SKM-1 treated with dmso at 0.1 percent for 144 hours (cell line): ENCODE measurements around the gene EDN3.

Experiments
- DNase-seq: peaks from one replicate; lab custom pipeline; 2025; ENCODE audit not compliant: unreplicated experiment; lab: John Stamatoyannopoulos, UW

EDN3 gene

DNA sequence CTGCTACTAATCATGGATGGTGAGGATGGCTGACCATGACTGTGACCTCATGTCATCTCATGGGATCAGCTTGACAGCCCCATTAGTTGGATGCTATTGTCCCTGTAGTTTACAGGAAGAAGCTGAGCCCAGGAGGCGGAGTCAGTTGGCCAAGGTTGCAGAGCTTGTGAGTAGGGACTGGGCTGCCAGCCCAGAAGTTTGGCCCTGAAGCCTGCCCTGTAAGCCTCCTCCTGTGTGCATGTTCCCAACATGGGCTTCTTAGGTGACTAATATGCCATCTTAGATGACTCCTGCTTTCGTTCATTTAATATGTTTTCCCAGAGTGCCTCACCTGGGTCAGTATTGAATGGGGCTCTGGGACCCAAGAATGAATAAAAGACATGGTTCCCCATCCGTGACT lies 6.9 kb downstream of the EDN3 start:
- no peak for DNase-seq

DNA sequence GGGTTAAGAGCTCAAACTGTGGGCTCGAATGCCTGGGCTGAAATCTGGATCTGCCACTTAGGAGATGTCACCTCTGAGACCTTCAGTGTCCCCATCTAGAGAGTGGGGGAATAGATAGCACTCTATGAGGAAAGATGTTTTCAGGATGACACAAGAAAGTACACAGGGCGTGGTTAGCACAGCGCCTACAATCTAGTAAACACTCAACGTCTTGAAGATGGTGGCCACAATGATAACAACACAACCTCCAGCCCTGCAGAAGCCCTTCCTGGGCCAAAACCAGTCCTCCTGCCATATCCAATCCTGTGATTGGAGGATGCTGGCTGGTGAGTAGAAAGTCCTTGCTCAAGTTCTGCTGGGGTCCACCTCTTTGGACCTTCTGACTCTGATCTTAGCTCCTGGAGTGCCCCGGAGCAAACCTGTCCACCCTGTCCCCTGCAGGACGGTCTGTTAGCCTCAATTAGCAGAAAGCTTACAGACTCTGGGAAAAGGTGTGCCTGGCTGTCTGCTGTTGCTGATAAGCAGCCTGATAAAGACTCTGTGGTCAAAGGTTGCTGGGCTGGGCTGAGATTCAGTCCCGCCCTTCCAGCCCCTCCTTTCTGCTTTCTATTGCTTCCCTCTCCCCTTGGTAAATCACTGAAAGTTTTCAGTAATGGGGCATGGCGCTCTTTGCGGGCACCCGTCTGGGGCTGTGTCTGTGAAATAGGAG lies 8.2 kb downstream of the EDN3 start:
- no peak for DNase-seq

DNA sequence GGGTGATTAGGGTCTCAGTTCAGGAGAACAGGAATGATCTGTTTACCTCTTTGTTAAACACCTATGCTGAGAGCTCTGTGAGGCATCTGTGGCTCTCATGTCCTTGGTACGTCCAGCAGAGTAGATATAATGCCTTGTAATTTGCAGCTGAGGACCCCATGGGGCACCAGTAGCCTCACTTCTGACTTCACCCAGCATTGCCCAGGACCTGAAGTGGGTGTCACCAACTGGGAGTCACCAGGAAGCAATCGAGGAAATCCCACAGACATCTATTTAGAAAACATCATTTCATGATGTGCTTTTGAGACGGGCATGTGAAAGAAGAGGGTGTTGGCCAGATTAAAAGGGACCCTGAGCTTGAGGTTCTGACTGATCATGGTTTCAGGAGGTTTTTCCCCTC lies 8.8 kb downstream of the EDN3 start:
- DNase-seq, result no peak

DNA sequence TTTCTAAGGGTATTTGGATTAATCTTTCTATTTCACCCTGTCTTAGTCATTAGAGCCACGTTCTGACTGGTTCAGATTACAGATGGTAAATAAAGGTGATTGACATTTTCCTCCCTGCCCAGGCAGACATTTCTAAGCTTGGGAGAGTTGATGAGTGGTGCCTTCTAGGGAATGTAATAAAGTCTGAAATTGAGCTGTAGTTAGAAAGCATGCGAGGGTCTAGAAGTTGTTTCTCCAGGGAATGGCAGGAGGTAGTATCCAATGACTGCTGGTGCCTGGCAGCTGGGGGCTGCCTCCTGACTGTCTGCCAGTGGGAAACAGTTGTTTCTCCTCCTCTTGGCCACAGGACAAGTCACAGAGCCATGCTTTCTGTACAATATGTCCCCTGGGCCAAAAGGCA lies 14.6 kb downstream of the EDN3 start:
- no peak for DNase-seq

- DNase-seq, result no peak
Measured at GRCh38 chr20:59316911-59317731, 16.7 kb downstream of the EDN3 start.

DNA sequence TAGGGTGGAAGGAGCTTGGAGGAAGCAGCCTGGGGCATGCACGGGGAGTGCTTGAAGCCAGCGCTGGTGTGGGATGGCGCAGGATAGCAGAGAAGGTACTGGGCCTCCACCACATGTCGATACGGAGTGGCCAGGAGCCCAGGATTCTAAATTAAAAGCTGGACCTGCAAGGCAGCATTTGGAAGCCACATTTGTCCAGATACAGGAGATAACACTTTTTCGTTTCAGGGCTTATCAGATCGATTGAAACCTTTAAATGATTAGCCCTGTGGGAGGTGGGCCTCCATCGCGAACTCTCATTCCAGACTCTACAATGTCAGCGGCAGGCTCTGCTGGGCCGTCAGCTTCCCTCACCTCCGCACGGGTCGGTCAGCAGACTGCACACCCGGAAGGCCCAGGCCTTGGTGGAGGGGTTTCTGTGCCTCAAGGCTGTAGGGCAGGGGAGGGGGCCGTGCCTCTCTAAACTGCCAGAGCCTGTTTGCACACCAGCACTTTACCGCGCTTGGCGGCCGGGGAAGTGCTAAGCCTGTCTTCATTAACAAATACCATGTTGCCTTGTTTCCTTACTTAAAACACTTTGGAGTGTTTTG lies 17.9 kb downstream of the EDN3 start:
- no peak for DNase-seq

GRCh38 chr20:59318803-59319202 lies 18.4 kb downstream of the EDN3 start:
- DNase-seq, result no peak

- no peak for DNase-seq
Measured at GRCh38 chr20:59320426-59320825, 20.0 kb downstream of the EDN3 start.

DNA sequence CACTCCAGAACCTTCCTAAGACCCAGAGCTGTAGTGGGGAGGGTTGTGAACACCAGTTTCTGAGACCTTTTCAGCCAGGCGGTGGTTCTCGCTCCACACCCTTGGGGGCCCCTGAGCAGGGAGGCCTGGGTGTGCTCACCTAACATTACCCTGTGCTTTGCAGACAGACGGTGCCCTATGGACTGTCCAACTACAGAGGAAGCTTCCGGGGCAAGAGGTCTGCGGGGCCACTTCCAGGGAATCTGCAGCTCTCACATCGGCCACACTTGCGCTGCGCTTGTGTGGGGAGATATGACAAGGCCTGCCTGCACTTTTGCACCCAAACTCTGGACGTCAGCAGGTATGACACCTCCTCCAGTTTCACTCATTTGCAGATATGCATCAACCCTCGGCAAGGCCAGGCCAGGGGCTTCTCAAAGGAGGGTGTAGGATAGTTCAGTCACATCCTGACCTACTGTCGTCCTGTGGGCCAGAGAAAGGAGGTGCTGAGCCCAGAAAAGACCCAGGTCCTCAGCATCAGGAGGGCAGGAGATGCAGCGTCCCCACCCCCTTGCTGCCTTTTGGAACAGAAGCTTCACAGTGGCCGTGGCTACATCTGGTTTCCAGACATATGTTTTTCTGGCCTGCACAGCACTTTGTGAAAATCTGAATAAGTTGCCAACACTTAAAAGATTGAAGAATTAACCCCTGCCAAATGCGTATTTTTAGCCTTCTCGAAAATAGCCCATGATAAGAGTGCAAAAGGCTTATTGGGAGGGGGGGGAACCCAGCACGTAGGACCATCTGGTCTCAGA lies 20.6 kb downstream of the EDN3 start:
- DNase-seq, result no peak

- no peak for DNase-seq
Measured at GRCh38 chr20:59322081-59322480, 21.7 kb downstream of the EDN3 start.

GRCh38 chr20:59322585-59323454 lies 22.4 kb downstream of the EDN3 start:
- DNase-seq, result no peak

DNA sequence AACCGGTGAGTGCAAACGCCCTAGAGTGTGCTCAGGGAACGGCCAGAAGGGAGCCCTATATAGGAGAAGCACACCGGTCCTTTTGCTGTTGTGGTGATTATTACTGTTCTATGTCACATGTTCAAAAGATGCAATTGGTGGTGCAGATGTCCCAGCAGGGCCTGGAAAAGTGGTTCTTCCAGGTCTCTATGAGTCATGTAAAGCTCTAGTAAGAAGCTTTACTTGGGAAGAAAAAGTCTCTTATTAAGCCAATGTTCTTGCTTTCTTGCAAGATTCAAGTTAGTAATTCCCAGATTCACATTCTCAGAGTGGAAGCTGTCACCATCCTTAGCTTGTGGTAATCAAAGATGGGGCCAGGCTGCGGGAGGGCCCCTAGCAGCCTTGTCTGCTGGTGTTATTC lies 23.3 kb downstream of the EDN3 start:
- DNase-seq, result no peak

DNA sequence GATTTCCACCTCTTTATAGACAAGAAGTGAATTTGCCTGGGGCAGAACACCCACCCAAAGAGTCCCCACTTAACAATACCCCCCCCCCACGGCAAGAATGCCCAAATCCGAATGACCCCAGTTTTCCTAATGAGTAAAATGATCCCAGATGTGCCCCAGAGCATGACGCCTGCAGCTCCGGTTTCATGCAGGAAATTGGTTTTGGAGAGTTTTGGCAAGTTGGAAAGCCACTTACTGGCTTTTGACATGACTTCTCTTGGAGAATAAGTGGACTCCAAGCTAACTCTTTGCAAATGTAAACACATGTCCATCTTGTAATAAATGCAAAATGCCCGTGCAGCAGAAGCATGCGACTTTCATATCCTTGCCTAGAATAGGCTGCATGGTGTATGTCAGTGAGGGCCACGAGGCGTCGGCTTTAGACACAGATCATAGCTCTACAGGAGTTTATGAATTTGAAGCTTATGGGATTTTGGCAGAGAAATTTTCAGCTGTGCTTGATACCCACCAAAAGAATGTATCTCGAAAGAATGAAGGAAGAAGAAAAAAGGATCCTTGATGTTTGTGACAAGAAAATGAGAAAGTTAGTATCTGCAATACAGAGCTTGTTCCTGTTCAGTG lies 24.2 kb downstream of the EDN3 start:
- no peak for DNase-seq

DNA sequence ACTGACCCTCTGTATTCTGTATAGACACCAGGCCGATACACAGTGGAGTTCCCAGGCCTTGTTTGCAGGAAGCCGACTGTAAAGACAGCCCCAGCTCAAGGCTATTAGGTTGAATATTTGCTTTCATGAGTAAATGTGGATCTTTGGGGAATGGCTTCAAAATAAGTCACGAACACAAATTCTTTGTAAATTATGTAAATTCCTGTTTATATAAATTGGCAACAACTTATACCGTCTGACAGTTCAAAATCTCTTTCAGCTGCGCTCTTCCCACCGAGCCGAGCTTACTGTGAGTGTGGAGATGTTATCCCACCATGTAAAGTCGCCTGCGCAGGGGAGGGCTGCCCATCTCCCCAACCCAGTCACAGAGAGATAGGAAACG lies 24.7 kb downstream of the EDN3 start:
- no peak for DNase-seq

DNA sequence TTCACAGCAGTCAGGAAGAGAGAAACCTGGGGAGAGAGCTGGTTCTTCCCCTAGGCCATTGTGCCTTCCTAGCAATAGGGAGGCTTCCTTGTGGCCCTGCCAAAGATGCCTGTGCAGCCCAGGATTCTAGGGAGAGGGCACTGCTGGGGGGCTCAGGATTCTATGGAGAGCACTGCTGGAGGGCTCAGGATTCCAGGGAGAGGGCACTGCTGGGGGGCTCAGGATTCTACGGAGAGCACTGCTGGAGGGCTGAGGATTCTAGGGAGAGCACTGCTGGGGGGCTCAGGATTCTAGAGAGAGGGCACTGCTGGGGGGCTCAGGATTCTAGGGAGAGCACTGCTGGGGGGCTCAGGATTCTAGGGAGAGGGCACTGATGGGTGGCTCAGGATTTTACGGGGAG lies 25.8 kb downstream of the EDN3 start:
- no peak for DNase-seq

DNA sequence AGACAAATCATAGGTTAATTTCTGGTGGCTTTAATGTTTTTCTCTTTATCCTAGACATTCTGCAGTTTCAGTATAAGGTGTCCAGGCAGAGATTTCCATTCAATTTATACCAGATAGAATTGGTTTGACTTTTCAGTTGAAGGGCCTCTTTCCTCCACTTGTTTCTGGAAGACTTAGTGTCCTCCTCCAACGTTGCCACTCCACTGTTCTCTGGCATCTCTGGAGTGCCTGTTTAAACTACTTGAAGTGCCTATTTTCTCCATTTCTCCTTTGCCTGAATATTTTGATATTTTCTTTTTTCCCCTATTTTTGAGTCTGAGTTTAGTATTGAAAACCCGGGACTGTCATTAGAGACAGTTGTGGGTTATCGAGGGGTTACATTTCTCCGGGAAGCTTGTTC lies 27.7 kb downstream of the EDN3 start:
- no peak for DNase-seq

DNA sequence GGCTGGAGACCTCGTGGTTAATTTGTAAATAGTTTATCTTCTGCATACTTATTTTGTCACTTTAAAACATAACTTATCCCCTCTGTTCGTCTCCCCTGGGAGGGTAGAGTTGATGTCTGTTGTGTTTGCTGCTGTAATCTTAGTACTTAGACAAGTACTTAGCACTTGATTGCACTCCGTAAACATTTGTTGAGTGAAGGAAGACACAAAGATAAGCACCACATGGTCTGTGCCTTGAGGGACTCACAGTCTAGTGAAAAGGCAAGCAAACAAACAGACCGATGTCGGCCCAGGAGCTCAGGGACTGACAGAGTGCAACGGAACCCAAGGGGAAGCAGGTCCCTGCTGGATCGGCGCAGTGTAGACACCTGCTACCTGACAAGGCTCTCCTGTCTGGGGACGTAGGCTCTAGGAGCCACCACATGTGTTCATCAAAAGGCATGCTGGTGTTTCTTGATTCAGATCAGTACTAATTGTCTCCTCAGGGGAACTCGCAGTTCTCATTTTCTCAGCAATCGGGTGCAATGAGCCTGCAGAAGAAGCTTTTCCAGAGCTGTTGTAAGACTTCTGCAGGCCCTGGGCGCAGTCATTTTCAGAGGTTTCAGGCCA lies 31.4 kb downstream of the EDN3 start:
- no peak for DNase-seq

- no peak for DNase-seq
Measured at GRCh38 chr20:59333260-59333845, 32.9 kb downstream of the EDN3 start.

- DNase-seq, result no peak
Measured at GRCh38 chr20:59333951-59334350, 33.5 kb downstream of the EDN3 start.
